Epidermal melanocyte (primary cell): ENCODE results near the gene LDLRAD4.

Experiments used
- DNase-seq: peaks from one replicate; pipeline ENCODE4 v3.0.0; 2011; ENCODE audit warnings: low spot score; ENCODE audit not compliant: insufficient read length

LDLRAD4 gene

DNA sequence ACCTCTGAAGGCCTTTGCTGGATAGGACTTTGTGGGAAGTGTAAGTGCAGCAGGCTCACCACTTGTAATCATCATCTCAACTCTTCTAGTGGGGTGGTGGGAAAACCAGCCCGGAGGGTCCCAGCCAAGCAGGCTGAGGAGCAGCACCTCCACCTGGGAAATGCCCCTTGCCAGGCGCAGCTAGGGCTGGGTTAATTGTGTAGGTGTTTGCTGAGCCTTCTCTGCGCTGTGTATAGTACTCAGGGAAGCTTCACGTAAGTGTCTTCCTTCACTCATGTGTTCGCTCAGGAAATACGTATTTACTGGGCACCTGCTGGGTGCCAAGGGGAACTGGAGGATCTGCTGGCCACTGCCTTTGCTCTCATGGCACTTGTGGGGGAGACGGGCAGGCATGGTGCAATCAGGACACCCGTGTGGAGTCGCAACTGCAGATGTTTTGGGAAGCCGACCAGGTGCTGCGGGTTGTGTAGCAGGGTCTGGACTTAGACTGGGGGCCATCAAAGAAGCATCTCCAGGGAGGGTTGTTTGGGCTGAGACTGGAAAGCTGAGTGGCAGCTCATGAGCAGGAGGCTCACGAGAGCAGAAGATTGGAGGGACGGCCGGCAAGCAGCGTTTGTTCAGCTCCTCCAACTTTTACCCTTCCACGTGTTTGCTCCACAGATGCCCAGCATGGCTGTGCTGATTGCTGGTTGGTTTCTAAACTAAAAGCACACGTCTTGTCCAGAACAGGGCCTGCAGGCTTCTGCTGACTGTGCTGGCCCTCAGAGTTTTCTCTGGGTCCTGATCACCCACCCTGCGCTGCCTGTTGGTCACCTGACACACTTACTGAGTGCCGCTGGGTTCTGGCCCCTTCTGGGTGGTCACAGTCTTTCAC is 164.6 kb downstream of the LDLRAD4 start:
- no peak for DNase-seq

DNA sequence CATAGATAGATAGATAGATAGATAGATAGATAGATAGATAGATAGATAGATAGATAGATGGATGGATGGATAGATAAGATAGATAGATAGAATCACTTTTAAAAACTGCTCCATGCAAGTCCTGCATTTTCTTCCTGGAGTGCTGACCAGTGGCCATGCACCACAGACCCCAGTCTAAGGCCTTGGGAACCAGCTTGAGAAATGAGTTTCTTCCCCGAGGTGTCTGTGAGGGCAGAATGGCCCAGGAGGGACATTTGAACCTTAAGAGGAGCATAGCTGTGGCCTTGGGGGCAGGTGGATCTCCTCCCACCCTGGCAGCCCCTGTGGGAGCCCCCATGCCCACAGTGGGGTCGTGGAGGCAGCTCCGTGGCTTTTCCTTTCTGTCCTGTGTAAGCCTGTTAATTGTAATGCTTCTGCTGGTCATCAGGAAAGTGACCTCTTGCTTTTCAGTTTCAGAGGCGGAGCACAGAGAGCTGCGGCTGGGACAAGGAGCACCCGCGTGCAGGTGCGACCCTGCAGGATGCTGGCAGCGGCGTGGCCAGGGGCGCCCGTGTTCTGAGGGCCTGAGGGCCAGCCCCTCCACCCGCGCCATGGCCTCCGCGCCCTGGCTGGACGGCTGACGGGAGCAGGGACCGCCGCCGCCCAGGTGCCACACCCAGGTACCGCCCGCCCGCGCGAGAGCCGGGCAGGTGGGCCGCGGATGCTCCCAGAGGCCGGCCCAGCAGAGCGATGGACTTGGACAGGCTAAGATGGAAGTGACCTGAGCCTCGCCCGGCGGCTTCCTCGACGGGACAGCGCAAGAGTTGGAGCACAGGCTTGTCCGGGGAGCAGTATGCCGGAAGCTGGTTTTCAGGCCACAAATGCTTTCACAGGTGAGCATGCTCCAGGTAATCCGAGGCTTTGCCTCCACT is 168.6 kb downstream of the LDLRAD4 start:
- DNase-seq = no peak

DNA sequence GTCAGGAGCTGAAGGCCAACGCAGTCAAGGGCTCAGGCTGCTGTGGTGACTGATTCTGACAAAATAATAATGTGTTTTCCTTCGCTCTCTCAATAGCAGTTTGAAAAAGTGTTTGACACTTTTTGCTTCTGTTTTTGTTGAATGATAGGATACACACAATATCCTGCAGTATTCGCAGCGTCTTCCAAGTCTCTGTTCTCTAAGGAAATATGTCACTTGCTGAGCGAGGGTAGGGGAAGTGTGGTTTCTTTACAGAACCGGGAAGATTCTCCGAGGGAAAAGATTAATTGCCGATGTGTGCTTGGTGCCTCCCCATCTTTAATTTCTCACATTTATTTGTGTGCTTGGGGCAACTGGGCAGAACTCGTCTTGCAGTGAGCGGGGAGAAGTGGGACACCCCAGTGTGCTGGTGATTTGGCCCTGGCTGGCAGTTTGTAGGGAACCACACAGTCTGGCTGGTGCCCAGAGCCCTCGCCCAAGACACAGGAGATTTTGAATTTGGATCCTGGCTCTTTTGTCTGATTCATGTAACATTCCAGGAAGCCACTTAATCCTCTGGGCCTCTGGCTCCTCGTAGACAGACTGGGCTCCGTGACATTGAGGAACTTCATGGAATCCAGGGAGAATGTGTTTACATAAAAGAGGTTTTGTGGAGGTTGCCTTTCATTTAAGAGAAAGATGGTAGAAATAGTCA is 169.4 kb downstream of the LDLRAD4 start:
- no peak for DNase-seq

DNA sequence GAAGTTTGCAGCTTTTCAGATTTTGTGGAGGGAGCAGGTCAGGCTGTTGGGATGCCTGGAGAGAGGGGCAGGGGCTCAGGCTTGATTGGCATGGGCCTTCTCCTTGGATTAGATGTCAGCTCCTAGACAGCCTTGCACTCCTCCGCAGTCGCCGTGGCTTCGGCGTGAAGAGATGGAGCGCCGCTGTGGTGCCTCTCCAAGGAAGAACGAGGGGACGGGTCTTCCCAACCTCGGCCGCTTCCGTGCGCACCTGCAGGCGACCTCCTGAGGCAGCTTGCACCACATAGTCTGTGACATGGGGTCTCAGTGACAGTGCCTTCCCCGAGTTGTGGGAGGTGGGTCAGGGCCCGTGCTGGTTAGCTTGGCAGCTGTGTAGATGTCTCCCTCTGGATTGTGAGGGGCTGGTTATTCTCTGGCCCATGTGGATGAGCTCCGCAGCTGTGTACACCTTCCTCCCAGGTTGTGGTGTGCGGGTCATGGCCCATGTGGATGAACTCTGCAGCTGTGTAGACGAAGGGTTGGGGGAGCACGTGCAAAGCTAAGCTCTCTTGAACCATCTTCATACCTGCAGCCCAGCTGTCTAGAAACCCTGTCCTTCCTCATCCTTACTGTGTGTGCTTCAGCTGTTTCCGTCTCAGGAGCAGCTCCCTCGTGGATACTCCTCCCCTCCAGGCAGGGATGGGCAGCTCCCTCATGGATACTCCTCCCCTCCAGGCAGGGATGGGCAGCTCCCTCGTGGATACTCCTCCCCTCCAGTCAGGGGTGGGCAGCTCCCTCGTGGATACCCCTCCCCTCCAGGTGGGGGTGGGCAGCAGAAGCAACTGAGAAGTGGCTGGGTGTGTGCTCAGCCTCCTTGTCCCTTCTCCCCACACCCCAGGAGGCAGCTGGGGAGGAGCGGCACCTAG is 170.3 kb downstream of the LDLRAD4 start:
- DNase-seq = no peak

DNA sequence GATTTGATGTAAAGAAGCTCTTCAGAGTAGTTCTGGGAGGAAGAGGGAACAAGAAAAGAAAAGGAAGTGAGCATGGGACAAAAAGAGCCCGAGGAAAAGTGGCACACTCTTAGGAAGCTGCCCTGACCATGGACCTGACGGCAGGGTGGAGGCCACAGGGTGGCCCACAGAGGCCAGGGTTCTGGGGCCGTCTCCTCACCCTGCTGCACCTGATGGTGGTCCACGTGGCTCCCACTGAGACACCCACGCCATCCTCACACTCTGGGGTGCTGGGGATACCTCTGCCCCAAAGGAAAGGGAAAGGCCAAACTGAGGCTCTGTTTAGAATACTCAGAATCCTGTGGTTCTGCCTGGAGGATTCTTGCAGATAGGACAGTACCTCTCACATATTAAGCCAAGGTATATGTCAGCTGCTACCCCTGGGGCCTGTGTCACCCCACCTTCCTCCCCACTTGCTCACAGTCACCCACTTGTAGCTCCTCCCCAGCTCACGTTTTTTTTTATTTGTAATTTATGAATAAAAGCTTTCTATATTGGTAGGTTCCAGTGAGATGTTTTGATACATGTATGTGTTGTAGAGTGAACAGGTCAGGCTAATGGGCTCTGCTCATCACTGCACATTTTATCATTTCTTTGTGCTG is 171.1 kb downstream of the LDLRAD4 start:
- DNase-seq = no peak

DNA sequence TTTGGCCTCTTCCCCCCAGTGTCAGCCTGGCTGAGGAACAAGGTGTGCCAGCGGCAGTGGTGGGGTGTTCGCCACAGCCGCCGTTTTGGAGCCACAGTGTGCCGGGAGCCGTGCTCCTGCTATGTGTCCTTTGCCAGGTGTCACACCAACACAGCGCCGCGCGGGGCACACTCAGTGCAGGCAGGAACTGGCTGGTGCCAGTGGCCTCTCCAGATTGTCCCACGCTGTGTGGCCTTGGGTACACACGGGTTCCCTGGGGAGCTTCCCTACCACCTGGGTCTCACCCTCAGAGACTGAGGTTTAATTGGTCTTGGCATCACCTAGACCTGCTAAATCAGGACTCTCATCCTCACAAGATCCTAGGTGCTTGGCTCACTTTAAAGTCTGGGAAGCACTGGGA is 171.6 kb downstream of the LDLRAD4 start:
- DNase-seq = no peak

DNA sequence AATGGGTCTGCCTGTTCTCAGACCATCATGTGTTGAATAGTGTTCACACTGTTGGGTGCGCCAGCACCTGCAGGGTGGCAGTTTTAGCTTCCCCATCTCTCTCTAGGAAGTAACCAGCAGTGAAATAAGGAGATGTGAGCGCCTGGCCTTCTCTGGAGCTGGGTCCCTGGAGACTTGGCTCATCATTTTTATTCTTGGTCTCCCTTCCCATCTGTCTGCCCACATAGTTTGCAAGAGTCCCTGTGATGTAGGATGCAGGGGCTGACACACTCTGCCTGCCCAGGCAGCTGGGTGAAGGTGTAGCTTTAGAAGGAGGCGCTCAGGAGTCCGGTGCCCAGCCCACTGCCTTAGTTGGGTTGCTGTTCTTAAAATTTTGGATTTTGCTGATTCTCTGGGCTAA is 172.2 kb downstream of the LDLRAD4 start:
- DNase-seq = no peak

DNA sequence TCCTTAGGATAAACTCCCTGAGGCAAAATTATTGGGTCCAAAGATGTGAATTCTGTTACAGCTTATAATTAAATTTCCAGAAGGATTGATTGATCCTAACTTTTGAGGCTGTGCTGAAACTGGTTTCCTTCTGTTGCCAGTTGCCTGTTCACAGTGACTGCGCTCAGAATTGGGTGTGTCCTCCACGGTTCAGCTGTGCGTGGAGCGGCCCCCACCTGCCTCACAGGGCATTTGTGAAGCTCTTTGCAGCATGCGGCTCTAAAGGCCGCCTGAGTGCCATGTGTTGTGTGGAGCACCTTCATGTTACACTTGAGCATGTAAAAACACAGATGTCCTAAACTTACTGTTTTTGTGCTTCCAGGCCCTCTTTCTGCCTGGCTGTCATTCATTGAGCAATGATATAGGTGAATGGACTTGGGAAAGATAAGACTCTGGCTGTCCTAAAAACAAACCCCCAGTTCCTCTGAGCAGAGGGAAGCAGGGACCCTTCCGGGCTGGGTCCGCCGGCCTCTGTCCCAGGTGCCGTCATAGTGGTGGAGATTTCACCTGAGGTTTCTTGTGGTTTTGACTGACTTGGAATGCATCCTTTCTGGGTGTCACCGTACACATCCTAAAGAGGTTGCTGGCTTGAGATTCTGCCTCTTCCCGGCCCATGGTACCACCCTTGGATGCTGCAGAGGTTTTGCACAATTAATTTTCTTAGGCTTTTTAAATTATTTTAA is 173.6 kb downstream of the LDLRAD4 start:
- DNase-seq = no peak

DNA sequence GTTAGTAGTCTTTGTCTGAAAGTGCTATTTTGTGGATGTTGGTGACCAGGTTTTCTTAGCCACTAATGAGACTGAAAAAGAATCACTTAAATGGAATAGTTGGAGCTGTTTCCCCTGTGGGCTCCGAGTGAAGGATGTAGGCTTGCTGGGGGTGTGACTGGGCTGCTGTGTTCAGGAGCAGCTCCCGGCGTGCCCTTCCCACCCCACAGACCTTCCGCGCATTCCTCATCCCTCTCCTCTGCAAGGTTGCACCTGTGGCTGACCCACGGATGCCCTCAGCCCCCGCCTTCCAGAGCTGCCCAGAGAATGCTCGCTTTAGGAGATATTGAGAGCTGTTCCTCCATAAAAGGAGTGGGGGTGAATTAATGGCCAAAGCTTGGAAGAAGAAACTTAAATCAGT is 174.3 kb downstream of the LDLRAD4 start:
- DNase-seq = no peak

DNA sequence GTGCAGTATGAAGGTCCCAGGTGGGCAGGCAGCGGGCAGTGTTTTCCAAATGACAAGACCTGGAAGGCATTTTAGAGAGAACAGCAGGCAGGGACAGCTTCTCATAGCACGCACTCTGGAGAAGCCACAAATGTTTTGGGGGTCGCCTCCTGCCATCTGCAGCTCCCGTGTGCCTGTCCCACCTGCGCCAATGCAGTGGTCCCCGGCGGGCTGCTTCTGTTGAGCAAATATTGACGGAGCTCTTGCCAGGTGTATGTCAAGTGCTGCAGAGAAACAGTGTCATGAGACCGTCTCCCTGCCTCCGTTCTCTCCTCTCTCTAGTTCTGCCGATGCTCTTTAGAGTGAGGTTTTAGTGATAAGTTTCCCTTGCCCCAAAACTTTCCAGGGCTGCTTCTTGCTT is 174.8 kb downstream of the LDLRAD4 start:
- no peak for DNase-seq

DNA sequence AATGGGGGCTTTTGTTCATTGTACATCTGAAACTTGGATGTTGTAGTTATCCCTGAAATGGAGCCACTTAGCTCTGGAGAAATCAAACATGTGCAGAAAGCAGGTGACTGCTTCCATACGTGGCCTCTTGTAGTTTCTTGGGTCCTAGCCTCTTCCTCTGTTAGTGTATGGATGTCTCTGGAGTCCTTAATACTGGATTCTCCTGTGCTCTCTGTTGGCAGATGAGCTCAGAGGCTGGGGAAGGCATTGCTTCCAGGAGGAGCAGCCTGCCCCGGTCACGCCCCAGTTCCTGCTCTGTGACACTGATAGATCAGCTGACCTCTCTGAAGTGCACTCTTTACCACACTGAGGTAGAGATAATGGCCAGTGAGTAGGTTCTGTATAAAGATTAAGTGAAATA is 176.2 kb downstream of the LDLRAD4 start:
- no peak for DNase-seq

DNA sequence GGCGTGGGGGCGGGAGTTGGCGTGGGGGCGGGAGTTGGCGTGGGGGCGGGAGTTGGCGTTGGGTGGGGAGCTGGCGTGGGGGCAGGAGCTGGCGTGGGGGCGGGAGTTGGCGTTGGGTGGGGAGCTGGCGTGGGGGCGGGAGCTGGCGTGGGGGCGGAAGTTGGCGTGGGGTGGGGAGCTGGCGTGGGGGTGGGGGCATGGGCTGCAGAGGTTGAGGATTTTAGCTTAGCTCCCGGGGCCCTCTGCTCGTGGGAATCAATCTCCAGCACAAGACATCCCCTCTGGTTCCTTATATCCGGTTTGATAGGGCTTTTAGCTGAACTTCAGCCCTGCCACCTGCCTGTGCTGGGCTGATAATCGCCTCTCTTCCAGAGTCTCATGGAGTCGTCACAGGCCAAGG is 177.0 kb downstream of the LDLRAD4 start:
- DNase-seq = no peak

DNA sequence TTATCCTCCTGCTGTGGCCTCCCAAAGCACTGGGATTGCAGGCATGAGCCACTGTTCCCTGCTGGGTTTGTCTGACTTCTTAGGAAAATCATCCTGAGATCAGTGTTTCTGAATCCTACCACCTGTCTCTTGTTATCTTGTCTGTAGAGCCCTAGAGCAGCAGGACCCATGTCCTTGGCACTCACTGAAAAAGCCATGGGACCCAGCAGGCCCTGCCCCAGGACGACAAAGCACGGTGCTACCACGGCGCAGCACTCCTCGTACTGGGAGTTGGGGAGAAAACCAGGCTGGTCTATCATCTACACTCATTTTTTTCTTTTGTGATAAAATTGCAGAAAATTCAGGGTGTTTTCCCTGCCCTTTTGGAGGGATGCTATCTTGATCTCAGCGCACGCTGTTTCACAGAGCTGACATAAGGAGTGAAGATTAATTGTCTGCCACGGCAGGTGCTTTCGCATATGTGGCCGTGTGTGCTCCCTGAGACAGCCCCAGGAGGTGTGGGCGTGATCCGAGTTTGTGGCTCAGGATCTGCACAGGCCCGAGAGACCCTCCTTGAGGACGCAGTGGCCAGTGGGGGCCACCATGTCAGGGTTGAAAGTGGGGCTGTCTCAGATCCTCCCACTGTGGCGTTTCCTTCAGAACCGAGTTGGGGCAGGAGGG is 179.1 kb downstream of the LDLRAD4 start:
- no peak for DNase-seq

DNA sequence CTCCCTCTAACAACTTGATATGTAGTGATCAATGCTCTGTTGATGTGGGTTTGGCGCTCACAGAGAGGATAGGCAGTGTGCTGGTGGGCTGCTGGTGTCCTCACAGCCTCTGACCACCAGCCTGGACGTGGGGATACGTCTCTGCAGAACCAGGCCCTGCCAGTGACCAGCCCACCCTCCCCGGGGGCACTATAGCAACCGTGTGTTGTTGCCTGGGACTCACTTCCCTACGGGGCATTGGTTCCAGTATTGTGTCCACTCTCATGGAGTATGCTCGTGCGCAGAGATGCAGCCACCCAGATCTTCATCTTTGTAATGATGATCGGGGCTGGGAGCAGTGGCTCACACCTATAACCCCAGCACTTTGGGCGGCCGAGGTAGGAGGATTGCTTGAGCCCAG is 180.1 kb downstream of the LDLRAD4 start:
- no peak for DNase-seq

DNA sequence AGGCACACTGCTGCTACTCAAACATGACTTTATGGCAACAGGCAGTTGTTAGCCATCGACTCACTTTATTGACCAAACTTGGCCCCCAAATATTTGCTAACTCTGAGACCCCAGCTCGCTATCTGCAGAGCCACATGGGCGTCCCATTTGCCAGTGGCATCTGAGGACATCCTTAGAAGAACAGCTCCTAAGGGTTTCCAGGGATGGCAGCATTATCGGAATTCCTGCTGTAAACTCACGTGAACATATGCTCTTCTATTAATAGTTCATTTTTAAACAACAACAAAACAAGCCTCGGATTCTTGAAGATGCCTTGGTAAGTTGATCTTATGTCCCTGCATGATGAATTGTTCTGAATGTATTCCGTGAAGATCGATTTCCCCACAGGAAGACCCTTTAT is 181.0 kb downstream of the LDLRAD4 start:
- DNase-seq = no peak

DNA sequence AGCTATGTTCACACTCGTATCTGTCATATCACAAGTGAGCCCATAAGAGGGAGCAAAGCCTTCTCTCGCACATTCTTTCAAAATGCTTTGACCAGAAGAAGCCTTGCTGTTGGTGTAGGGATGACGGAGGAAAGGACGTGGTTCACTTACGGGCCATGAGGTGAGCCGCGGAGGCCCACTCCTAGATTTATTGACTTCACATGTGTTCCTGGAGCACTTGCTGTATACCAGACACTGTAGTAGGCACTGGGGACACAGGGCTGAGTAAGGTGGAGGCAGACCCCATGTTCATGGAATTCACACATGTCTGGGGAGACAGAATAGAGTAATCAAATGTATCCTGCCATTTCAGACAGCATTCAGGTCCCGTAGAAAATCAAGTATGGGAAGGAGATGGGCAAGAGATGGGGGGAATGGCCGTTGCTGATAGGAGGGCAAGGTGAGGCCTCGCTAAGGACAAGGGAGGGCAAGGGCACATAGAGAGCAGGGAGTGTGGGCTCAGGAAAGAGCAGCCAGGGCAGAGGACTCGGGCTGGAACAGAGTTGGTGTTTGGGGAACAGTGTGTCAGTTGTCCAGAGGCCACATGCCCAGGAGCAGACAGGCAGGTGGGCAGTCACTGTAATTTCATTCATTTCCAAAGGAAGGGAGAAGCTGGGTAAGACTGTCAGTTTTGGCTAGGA is 182.2 kb downstream of the LDLRAD4 start:
- DNase-seq = no peak

DNA sequence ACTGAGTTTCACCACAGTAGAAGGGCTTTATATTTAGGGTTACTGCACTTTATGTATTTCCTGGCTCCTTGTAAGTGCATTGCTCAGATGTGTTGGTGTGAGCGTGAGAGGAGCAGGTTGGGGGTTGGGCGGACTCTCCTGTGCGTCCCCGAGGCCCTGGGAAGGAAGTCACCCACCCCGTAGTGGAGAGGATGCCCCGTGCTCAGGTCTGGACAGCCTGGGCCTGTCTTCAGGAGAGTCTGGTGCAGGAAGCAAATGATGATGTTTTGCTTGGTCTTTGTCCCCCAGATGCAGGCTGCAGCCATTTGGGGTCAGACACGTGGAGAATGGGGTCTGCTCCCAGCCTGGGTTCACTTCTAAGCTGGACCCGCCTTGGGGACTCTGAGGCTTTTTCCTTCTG is 182.8 kb downstream of the LDLRAD4 start:
- no peak for DNase-seq

DNA sequence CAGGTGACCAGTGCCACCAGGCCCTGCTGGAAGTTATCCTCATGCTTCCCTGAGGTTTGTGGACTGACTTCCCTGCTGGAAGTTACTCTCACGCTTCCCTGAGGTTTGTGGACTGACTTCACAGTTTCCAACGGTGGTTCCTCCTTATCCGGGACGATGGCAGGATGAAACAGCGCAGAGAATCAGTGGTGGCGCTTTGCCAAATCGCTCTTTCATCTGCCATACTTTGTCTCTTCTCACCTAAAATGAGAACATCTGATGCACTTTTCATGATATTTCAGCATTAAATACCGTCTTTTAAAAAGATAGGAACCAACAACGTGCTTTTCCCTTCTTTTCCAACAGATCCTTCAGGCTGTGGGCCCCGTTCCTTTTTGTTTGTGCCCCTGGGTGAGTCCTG is 183.3 kb downstream of the LDLRAD4 start:
- no peak for DNase-seq
